PFSK-1 (cell line): ENCODE results near the gene PPP2R5A.

Source experiments
- FOXP2 ChIP-seq: optimal IDR thresholded peaks from 2 replicates; pipeline ENCODE3; 2011; ENCODE audit warnings: borderline replicate concordance, control low read depth, inconsistent platforms; ENCODE audit not compliant: insufficient read depth; ENCODE audit errors: extremely low read length, extremely low read depth
- POLR2AphosphoS5 ChIP-seq: IDR thresholded peaks from 2 replicates; pipeline ENCODE4 v1.6.1; 2012; ENCODE audit warnings: low read depth, mild to moderate bottlenecking, control low read depth, low read length, moderate library complexity
- SIN3A ChIP-seq: IDR thresholded peaks from 2 replicates; pipeline ENCODE4 v1.6.1; 2012; ENCODE audit warnings: mild to moderate bottlenecking, low read length, moderate library complexity, borderline replicate concordance; ENCODE audit not compliant: insufficient read depth
- TAF1 ChIP-seq: IDR thresholded peaks from 2 replicates; pipeline ENCODE4 v1.6.1; 2012; ENCODE audit warnings: low read length, control low read depth, borderline replicate concordance; ENCODE audit not compliant: insufficient read depth

- TF ChIP-seq SIN3A (no peak), POLR2AphosphoS5 (no peak), TAF1 (no peak), FOXP2 (no peak)
Measured at GRCh38 chr1:212241957-212242287, 43.3 kb upstream of the PPP2R5A start.
